IMR-90 (cell line): ENCODE results near the gene ZFP90. TPM values are rescaled to one million over a fixed set of nuclear protein-coding genes. Genes with fewer than 3 reads are reported as not detected.

Experiments
- ATAC-seq: fragments of 200-7000 bp; cut with Tn5 transposase; 2 replicates; pipeline ENCODE4 v1.9.1; 2020; ENCODE audit warnings: low read depth, mild to moderate bottlenecking, moderate library complexity
- BruUV-seq: library from RNA; stranded (reverse); fragments of 400-500 nt; replicated peaks from 2 replicates; lab custom pipeline; 2021; lab: Mats Ljungman, UMichigan
- CTCF ChIA-PET: fragments of 300-600 bp; formaldehyde crosslinking; extraction: SDS; loops from one replicate; lab custom pipeline; 2021; ENCODE audit warnings: antibody characterized with exemption; lab: Yijun Ruan, JAX
- POLR2A ChIA-PET: fragments of 300-600 bp; sonication (Branson Sonifier 250); formaldehyde crosslinking; loops from one replicate; lab custom pipeline; 2022; ENCODE audit warnings: antibody characterized with exemption; ENCODE audit not compliant: unreplicated experiment; lab: Charles Lee
- DNase-seq: peaks from one replicate; pipeline ENCODE4 v3.0.0; 2013
- H2AFZ ChIP-seq: replicated peaks from 2 replicates; pipeline ENCODE3; 2013; ENCODE audit warnings: low read length, mild to moderate bottlenecking; ENCODE audit not compliant: poor library complexity
- H2AK5ac ChIP-seq: 2 replicates; pipeline ENCODE4 v1.6.1; 2013; ENCODE audit warnings: low read depth, low read length, inconsistent platforms
- H2AK9ac ChIP-seq: replicated peaks from 2 replicates; pipeline ENCODE3; 2013; ENCODE audit warnings: mild to moderate bottlenecking, low read depth, low read length, moderate library complexity; ENCODE audit not compliant: poor library complexity
- H2BK120ac ChIP-seq: 2 replicates; pipeline ENCODE4 v1.6.1; 2013; ENCODE audit warnings: low read depth, low read length, inconsistent platforms
- H2BK15ac ChIP-seq: 3 replicates; pipeline ENCODE4 v1.6.1; 2013; ENCODE audit warnings: low read depth, low read length, inconsistent platforms
- H2BK20ac ChIP-seq: 2 replicates; pipeline ENCODE4 v1.6.1; 2013; ENCODE audit warnings: low read depth, mild to moderate bottlenecking, inconsistent platforms, low read length, moderate library complexity
- H2BK5ac ChIP-seq: 2 replicates; pipeline ENCODE4 v1.6.1; 2013; ENCODE audit warnings: mild to moderate bottlenecking, low read depth, low read length, inconsistent platforms; ENCODE audit not compliant: poor library complexity, severe bottlenecking
- H3K14ac ChIP-seq: replicated peaks from 2 replicates; pipeline ENCODE4 v1.6.1; 2013; ENCODE audit warnings: low read depth, low read length, inconsistent platforms
- H3K18ac ChIP-seq: 2 replicates; pipeline ENCODE4 v1.6.1; 2013; ENCODE audit warnings: low read depth, low read length, control low read depth
- H3K23ac ChIP-seq: 2 replicates; pipeline ENCODE4 v1.6.1; 2013; ENCODE audit warnings: low read depth, low read length, inconsistent platforms
- H3K27ac ChIP-seq: 2 replicates; pipeline ENCODE4 v1.5.1; 2013; ENCODE audit warnings: mild to moderate bottlenecking, control low read depth, low read length; ENCODE audit not compliant: insufficient read depth
- H3K27me3 ChIP-seq: 2 replicates; pipeline ENCODE4 v1.6.1; 2013; ENCODE audit warnings: low read length; ENCODE audit not compliant: control insufficient read depth, insufficient read depth
- H3K36me3 ChIP-seq: 2 replicates; pipeline ENCODE4 v1.6.1; 2013; ENCODE audit warnings: low read length, mixed read lengths; ENCODE audit not compliant: control insufficient read depth, insufficient read depth
- H3K4ac ChIP-seq: 2 replicates; pipeline ENCODE4 v1.6.1; 2013; ENCODE audit warnings: low read depth, low read length, inconsistent platforms
- H3K4me1 ChIP-seq: 2 replicates; pipeline ENCODE4 v1.6.1; 2013; ENCODE audit warnings: low read length, mixed read lengths; ENCODE audit not compliant: control insufficient read depth, insufficient read depth
- H3K4me2 ChIP-seq: 2 replicates; pipeline ENCODE4 v1.6.1; 2013; ENCODE audit warnings: low read depth, mild to moderate bottlenecking, control low read depth, low read length, moderate library complexity
- H3K4me3 ChIP-seq: 2 replicates; pipeline ENCODE4 v1.5.1; 2013; ENCODE audit warnings: low read depth, mild to moderate bottlenecking, control low read depth, low read length, moderate library complexity; ENCODE audit not compliant: insufficient read depth
- H3K56ac ChIP-seq: 2 replicates; pipeline ENCODE4 v1.6.1; 2013; ENCODE audit warnings: low read length, inconsistent platforms; ENCODE audit not compliant: insufficient read depth; ENCODE audit errors: extremely low read depth
- H3K79me1 ChIP-seq, 2 experiments: 2 replicates each; pipeline ENCODE4 v1.6.1; 2013; ENCODE audit warnings: low read length in 2 of 2, inconsistent platforms in 1 of 2, low read depth in 1 of 2
- H3K9ac ChIP-seq: 2 replicates; pipeline ENCODE4 v1.6.1; 2013; ENCODE audit warnings: low read depth, low read length, control low read depth
- H3K9me1 ChIP-seq: 2 replicates; pipeline ENCODE4 v1.6.1; 2013; ENCODE audit warnings: low read length, inconsistent platforms; ENCODE audit not compliant: insufficient read depth
- H3K9me3 ChIP-seq: 2 replicates; pipeline ENCODE4 v1.6.1; 2013; ENCODE audit warnings: low read length; ENCODE audit not compliant: control insufficient read depth, insufficient read depth
- H4K20me1 ChIP-seq: 2 replicates; pipeline ENCODE4 v1.6.1; 2013; ENCODE audit warnings: low read length, inconsistent platforms; ENCODE audit not compliant: insufficient read depth
- H4K5ac ChIP-seq: 2 replicates; pipeline ENCODE4 v1.6.1; 2013; ENCODE audit warnings: mild to moderate bottlenecking, low read depth, low read length, control low read depth
- H4K8ac ChIP-seq, 2 experiments: 2 replicates each; pipeline ENCODE4 v1.6.1; 2013; ENCODE audit warnings: low read depth in 2 of 2, low read length in 2 of 2, control low read depth in 1 of 2, inconsistent platforms in 1 of 2
- H4K91ac ChIP-seq: 2 replicates; pipeline ENCODE4 v1.6.1; 2013; ENCODE audit warnings: low read depth, low read length, inconsistent platforms; ENCODE audit not compliant: insufficient read depth
- BHLHE40 ChIP-seq: fragments of 150-350 bp; IDR thresholded peaks from 2 replicates; pipeline ENCODE4 v1.6.1; 2016; ENCODE audit warnings: mild to moderate bottlenecking, low read depth, low read length
- CEBPB ChIP-seq: IDR thresholded peaks from 2 replicates; pipeline ENCODE4 v1.6.1; 2012; ENCODE audit warnings: low read depth, low read length, improper control_type of control experiment
- CHD1 ChIP-seq: IDR thresholded peaks from 2 replicates; pipeline ENCODE4 v1.6.1; 2012; ENCODE audit warnings: low read depth, low read length, improper control_type of control experiment
- FOS ChIP-seq: fragments of 150-350 bp; IDR thresholded peaks from 2 replicates; pipeline ENCODE4 v1.6.1; 2016; ENCODE audit warnings: low read depth, low read length
- MAFK ChIP-seq: IDR thresholded peaks from 2 replicates; pipeline ENCODE4 v1.6.1; 2012; ENCODE audit warnings: low read depth, low read length, improper control_type of control experiment
- MAZ ChIP-seq: IDR thresholded peaks from 2 replicates; pipeline ENCODE4 v1.6.1; 2012; ENCODE audit warnings: low read depth, mild to moderate bottlenecking, low read length, improper control_type of control experiment, moderate library complexity, borderline replicate concordance
- MXI1 ChIP-seq: IDR thresholded peaks from 2 replicates; pipeline ENCODE4 v1.6.1; 2012; ENCODE audit warnings: low read depth, mild to moderate bottlenecking, low read length, moderate library complexity, borderline replicate concordance
- NFE2L2 ChIP-seq: fragments of 150-350 bp; IDR thresholded peaks from 2 replicates; pipeline ENCODE4 v1.6.1; 2016; ENCODE audit warnings: low read depth, mild to moderate bottlenecking, low read length
- POLR2A ChIP-seq: IDR thresholded peaks from 2 replicates; pipeline ENCODE4 v1.6.1; 2012; ENCODE audit warnings: mild to moderate bottlenecking, low read depth, low read length
- RAD21 ChIP-seq: IDR thresholded peaks from 2 replicates; pipeline ENCODE4 v1.6.1; 2012; ENCODE audit warnings: low read length, improper control_type of control experiment
- RCOR1 ChIP-seq: IDR thresholded peaks from 2 replicates; pipeline ENCODE4 v1.6.1; 2012; ENCODE audit warnings: mild to moderate bottlenecking, low read length, improper control_type of control experiment; ENCODE audit not compliant: insufficient replicate concordance
- SMC3 ChIP-seq: fragments of 150-350 bp; IDR thresholded peaks from 2 replicates; pipeline ENCODE4 v1.6.1; 2016; ENCODE audit warnings: low read depth, mild to moderate bottlenecking, antibody characterized with exemption, low read length, moderate library complexity
- USF2 ChIP-seq: fragments of 150-350 bp; IDR thresholded peaks from 2 replicates; pipeline ENCODE4 v1.6.1; 2017; ENCODE audit warnings: mild to moderate bottlenecking, antibody characterized with exemption, low read length, low read depth
- whole genome bisulfite sequencing, 2 experiments: methylation state at CpG; one replicate each; pipeline versions ENCODE4 v1.1.5 to v1.1.7; 2013; ENCODE audit warnings: missing lambda C conversion rate in 2 of 2; ENCODE audit not compliant: insufficient read length in 1 of 2; ENCODE audit errors: extremely low coverage in 2 of 2; 5-methylcytosine and 5-hydroxymethylcytosine counted together
- dilution Hi-C: fragments of 300-500 bp; cut with HindIII; formaldehyde crosslinking; loops from one replicate; pipeline ENCODE4 v1.14.3; 2018; ENCODE audit warnings: low sequenced_read_pairs; ENCODE audit not compliant: unreplicated experiment
- in situ Hi-C: fragments of 300-500 bp; cut with MboI; formaldehyde crosslinking; loops from 3 replicates; pipeline ENCODE4 v1.14.3; 2019; ENCODE audit warnings: low sequenced_read_pairs, inconsistent platforms, mixed read lengths
- intact Hi-C: fragments of 100-400 bp; cut with micrococcal nuclease; formaldehyde crosslinking; loops from 2 replicates; pipeline ENCODE4 v1.10.0; 2022
- polyA plus RNA-seq, 3 experiments: library from polyadenylated mRNA; depleted of rRNA; stranded (reverse); fragments of >200 nt; gene quantifications; 2 replicates each; pipeline ENCODE4 v1.2.3, GENCODE V29; 2012; ENCODE audit warnings: low replicate concordance in 1 of 3
- total RNA-seq: library from RNA; depleted of rRNA; stranded (reverse); fragments of >200 nt; gene quantifications from 2 replicates; pipeline ENCODE4 v1.2.3, GENCODE V29; 2012
- TF ChIP-seq, protein P1 (sequence below): fragments of 150-350 bp; IDR thresholded peaks from 2 replicates; pipeline ENCODE4 v1.6.1; 2016; ENCODE audit warnings: low read depth, mild to moderate bottlenecking, low read length, moderate library complexity, borderline replicate concordance
- TF ChIP-seq, protein P2 (sequence below): conservative IDR thresholded peaks from 2 replicates; pipeline ENCODE4 v1.5.1; 2012; ENCODE audit warnings: mild to moderate bottlenecking, low read depth, low read length, improper control_type of control experiment

Gene ZFP90
- total and polyA plus RNA-seq, 2 of the 4 experiments (the other 2 are of a cell fraction): 7.3 to 22.6 TPM

DNA sequence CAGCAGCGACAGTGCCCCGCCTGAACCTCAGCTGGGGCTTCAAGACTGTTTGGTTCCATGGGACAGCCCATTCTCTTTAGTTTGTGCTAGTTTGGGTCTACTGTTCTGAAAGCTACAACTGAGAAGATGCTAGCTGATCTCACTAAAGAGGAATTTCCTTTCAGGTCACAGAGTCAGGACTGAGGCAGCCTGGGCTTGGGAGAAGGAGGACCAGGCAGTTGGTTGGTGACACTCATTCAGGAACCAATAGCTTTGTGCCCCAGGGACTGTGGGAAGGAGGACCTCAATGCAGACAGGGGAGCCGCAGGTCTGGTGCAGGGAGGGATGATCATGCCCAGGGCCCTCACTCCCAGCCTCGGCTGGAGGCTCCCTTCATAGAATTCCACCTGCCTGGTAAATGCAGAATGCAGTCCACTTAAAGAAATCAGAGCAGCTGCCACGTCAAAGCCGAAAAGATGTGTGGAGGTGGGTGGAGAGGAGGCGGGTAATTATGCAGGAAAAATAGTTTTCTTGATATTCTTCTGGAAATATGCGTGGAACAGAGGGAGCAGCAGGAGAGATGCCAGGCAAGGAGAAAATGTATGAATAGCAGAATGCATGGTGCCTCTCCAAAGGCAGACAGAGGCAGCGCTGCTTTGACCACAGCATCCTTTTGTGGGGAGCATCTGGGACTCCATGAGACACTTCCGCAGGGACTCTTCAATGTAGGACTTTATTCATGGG is 32.6 kb upstream of the ZFP90 start:
- in situ Hi-C loops (no loop called here), intact Hi-C loops (no loop called here), dilution Hi-C loops (no loop called here)
- no peak overlapping the region for H3K4me2 ChIP-seq
- CTCF ChIA-PET: interaction anchor here (1.0 to 2.1 kb wide), 2 partner anchors 58 to 110 kb away, joined by 4 to 6 read pairs; partner anchors contain the start of gene SMPD3
- no peaks in the 10 kb centered on the region for H3K9me3 ChIP-seq
- H2BK15ac ChIP-seq: no peak overlapping the region
- no peak overlapping the region for H4K5ac ChIP-seq
- H4K91ac ChIP-seq: no peak overlapping the region
- H3K4me3 ChIP-seq: no peak overlapping the region
- H3K36me3 ChIP-seq: no peaks in the 10 kb centered on the region
- H3K23ac ChIP-seq: no peak overlapping the region
- no peak overlapping the region for H3K9ac ChIP-seq
- no peak for TF ChIP-seq MXI1
- TF ChIP-seq, protein P1, sequence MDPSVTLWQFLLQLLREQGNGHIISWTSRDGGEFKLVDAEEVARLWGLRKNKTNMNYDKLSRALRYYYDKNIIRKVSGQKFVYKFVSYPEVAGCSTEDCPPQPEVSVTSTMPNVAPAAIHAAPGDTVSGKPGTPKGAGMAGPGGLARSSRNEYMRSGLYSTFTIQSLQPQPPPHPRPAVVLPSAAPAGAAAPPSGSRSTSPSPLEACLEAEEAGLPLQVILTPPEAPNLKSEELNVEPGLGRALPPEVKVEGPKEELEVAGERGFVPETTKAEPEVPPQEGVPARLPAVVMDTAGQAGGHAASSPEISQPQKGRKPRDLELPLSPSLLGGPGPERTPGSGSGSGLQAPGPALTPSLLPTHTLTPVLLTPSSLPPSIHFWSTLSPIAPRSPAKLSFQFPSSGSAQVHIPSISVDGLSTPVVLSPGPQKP: no peak
- no peak for TF ChIP-seq NFE2L2
- TF ChIP-seq RCOR1: no peak
- TF ChIP-seq, protein P2, sequence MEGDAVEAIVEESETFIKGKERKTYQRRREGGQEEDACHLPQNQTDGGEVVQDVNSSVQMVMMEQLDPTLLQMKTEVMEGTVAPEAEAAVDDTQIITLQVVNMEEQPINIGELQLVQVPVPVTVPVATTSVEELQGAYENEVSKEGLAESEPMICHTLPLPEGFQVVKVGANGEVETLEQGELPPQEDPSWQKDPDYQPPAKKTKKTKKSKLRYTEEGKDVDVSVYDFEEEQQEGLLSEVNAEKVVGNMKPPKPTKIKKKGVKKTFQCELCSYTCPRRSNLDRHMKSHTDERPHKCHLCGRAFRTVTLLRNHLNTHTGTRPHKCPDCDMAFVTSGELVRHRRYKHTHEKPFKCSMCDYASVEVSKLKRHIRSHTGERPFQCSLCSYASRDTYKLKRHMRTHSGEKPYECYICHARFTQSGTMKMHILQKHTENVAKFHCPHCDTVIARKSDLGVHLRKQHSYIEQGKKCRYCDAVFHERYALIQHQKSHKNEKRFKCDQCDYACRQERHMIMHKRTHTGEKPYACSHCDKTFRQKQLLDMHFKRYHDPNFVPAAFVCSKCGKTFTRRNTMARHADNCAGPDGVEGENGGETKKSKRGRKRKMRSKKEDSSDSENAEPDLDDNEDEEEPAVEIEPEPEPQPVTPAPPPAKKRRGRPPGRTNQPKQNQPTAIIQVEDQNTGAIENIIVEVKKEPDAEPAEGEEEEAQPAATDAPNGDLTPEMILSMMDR: no peak
- TF ChIP-seq MAFK: no peak
- no peak for TF ChIP-seq USF2
- TF ChIP-seq POLR2A: no peak
- no peak for TF ChIP-seq RAD21
- TF ChIP-seq BHLHE40: no peak
- no peak for TF ChIP-seq CEBPB
- TF ChIP-seq MAZ: no peak
- TF ChIP-seq FOS: no peak
- no peak for TF ChIP-seq CHD1
- TF ChIP-seq SMC3: no peak
- H3K27ac ChIP-seq: no peak overlapping the region
- no peak overlapping the region for H2AFZ ChIP-seq
- no TSS peak for BruUV-seq
- H3K4me1 ChIP-seq: no peaks in the 10 kb centered on the region
- no peak overlapping the region for H2BK20ac ChIP-seq
- H2BK5ac ChIP-seq: no peak overlapping the region
- no peak overlapping the region for H3K18ac ChIP-seq
- H3K27me3 ChIP-seq: peaks cover 20% of the 10 kb centered on the region
- H3K56ac ChIP-seq: no peak overlapping the region
- no peak overlapping the region for H4K8ac ChIP-seq
- H2AK5ac ChIP-seq: no peak overlapping the region
- no peak overlapping the region for H3K14ac ChIP-seq
- no peaks in the 10 kb centered on the region for H3K9me1 ChIP-seq
- POLR2A ChIA-PET: no interaction called here
- H2AK9ac ChIP-seq: no peak overlapping the region
- ATAC-seq (0 out of 2 replicates have a peak, but pooled peaks have one; percentile 21), DNase-seq (peak; percentile 8)
- H4K20me1 ChIP-seq: no peaks in the 10 kb centered on the region; the same call in 1 of the 2 replicates
- no peak overlapping the region for H2BK120ac ChIP-seq
- H3K4ac ChIP-seq: no peak overlapping the region
- WGBS, 2 experiments: 65% methylated on average over 2 of the region's 10 CpGs; no CpG with 5 or more reads in 1 of the 2 experiments
- H3K79me1 ChIP-seq: no peaks in the 10 kb centered on the region
